GM11168 (cell line): ENCODE results near the gene MYBL2.

Source experiments
- in situ Hi-C: fragments of 300-500 bp; cut with MboI; formaldehyde crosslinking; loops from one replicate; pipeline ENCODE4 v1.12.0; 2022; ENCODE audit warnings: low sequenced_read_pairs; ENCODE audit not compliant: unreplicated experiment

The MYBL2 gene

GRCh38 chr20:43721097-43721428 is 54.1 kb downstream of the MYBL2 start:
- in situ Hi-C loops = no loop called here

- in situ Hi-C loops = no loop called here
Measured at GRCh38 chr20:43721429-43722152, 54.7 kb downstream of the MYBL2 start.

- in situ Hi-C loops = no loop called here
Measured at GRCh38 chr20:43722153-43722505, 55.2 kb downstream of the MYBL2 start.

GRCh38 chr20:43723186-43723585 is 56.3 kb downstream of the MYBL2 start:
- in situ Hi-C loops = no loop called here

- in situ Hi-C loops = no loop called here
Measured at GRCh38 chr20:43723735-43724134, 56.8 kb downstream of the MYBL2 start.

- in situ Hi-C loops = no loop called here
Measured at GRCh38 chr20:43724383-43724782, 57.5 kb downstream of the MYBL2 start.

- in situ Hi-C loops = no loop called here
Measured at GRCh38 chr20:43725666-43726065, 58.8 kb downstream of the MYBL2 start.

GRCh38 chr20:43726333-43726732 is 59.4 kb downstream of the MYBL2 start:
- in situ Hi-C loops = no loop called here

GRCh38 chr20:43726811-43727338 is 60.0 kb downstream of the MYBL2 start, which contains the start of gene GTSF1L:
GTSF1L (minus strand) TSS chr20:43727002; CDS start chr20:43726694, 308 bp downstream.
- in situ Hi-C loops = no loop called here

- in situ Hi-C loops = no loop called here
Measured at GRCh38 chr20:43727980-43728590, 61.2 kb downstream of the MYBL2 start.

GRCh38 chr20:43728686-43729255 is 61.9 kb downstream of the MYBL2 start:
- in situ Hi-C loops = no loop called here

- in situ Hi-C loops = no loop called here
Measured at GRCh38 chr20:43731469-43731868, 64.6 kb downstream of the MYBL2 start.

GRCh38 chr20:43731927-43732326 is 65.0 kb downstream of the MYBL2 start:
- in situ Hi-C loops = no loop called here

- in situ Hi-C loops = no loop called here
Measured at GRCh38 chr20:43736588-43737158, 69.8 kb downstream of the MYBL2 start.

GRCh38 chr20:43737925-43738324 is 71.0 kb downstream of the MYBL2 start:
- in situ Hi-C loops = no loop called here

- in situ Hi-C loops = no loop called here
Measured at GRCh38 chr20:43739148-43739749, 72.3 kb downstream of the MYBL2 start.

GRCh38 chr20:43740642-43741041 is 73.7 kb downstream of the MYBL2 start:
- in situ Hi-C loops = no loop called here

GRCh38 chr20:43744151-43744611 is 77.3 kb downstream of the MYBL2 start:
- in situ Hi-C loops = no loop called here

GRCh38 chr20:43744966-43745730 is 78.2 kb downstream of the MYBL2 start:
- in situ Hi-C loops = no loop called here
